Epithelial cell of alveolus of lung (primary cell): ENCODE results near the gene ERH. TPM values are rescaled to one million over a fixed set of nuclear protein-coding genes. Genes with fewer than 3 reads are reported as not detected.

ENCODE experiments used
- total RNA-seq: library from RNA; depleted of rRNA; stranded (reverse); fragments of >200 nt; gene quantifications from 2 replicates; pipeline ENCODE4 v1.2.1, GENCODE V29; 2015

ERH gene
- 103 and 149 TPM in 2 replicates for total RNA-seq

GRCh38 chr14:69398053-69398817 lies at the start of gene ERH, which contains the start of gene SLC39A9:
ERH (minus strand) TSS chr14:69398299; CDS start chr14:69398233, 66 bp downstream.
SLC39A9 (plus strand) TSS chr14:69398692; CDS start chr14:69399370, 678 bp downstream.

Other genes with a start within 250 kb of the ERH start
- 17.1 and 28.7 TPM in 2 replicates for gene DCAF5, start 245.2 kb downstream of the ERH start, total RNA-seq
- gene EXD2, start 206.8 kb downstream of the ERH start, total RNA-seq: 16.8 and 17.8 TPM in 2 replicates
- 0.48 and 1.0 TPM in 2 replicates for gene GALNT16, start 138.1 kb downstream of the ERH start, total RNA-seq
- gene SLC39A9, start 393 bp upstream of the ERH start, total RNA-seq: 76.2 and 77.0 TPM in 2 replicates
- 0.08 TPM in 1 of 2 replicates, not detected in the other for gene PLEKHD1, start 86.4 kb upstream of the ERH start, total RNA-seq
- under 0.01 and 0.16 TPM in 2 replicates for gene CCDC177, start 176.6 kb upstream of the ERH start, total RNA-seq
- gene SUSD6, start 213.3 kb upstream of the ERH start, total RNA-seq: 11.9 and 23.1 TPM in 2 replicates